ENCODE measurements around the gene RIN1. TPM values are rescaled to one million over a fixed set of nuclear protein-coding genes. Genes with fewer than 3 reads are reported as not detected.

RIN1 gene
- total RNA-seq, 3 donors from 2014 or later (not counting 1 experiment from before 2014, with no cell fraction given) = 1.3 to 7.9 (median 2.5) TPM

- Mint-ChIP-seq H3K27me3 (ENCODE audit: low read depth in 2 of 2) (peaks cover 0 to 16% of the 10 kb centered on the region in 2 donors), H3K4me3 (no peak overlapping the region), H3K27ac (no peak overlapping the region), H3K4me1 (peaks cover 35 to 55% of the 10 kb centered on the region in 2 donors), H3K36me3 (no peaks in the 10 kb centered on the region), H3K9me3 (no peaks in the 10 kb centered on the region)
- Histone ChIP-seq H3K9me3 (ENCODE audit: control insufficient read depth, insufficient read depth, low read length) (no peaks in the 10 kb centered on the region), H3K27me3 (ENCODE audit: control insufficient read depth, insufficient read depth, low read length) (no peaks in the 10 kb centered on the region), H3K36me3 (ENCODE audit: control insufficient read depth, insufficient read depth, low read length) (peaks cover 49% of the 10 kb centered on the region), H3K4me3 (ENCODE audit: low read length) (no peak overlapping the region), H3K27ac (ENCODE audit: low read length) (no peak overlapping the region), H3K4me1 (ENCODE audit: control insufficient read depth, insufficient read depth, low read length) (peaks cover 39% of the 10 kb centered on the region)
- 85% methylated on average over 14 of the region's 14 CpGs for WGBS (ENCODE audit: insufficient coverage)
- DNase-seq (peak in 1 of 2 donors; percentile 2), ATAC-seq (no peak)
- intact Hi-C loops (cut with micrococcal nuclease) = loop anchor here (10.0 kb wide), 1 partner anchor 1255 kb away; the partner anchor contains the start of genes CDCA5 and ZFPL1
- TF ChIP-seq CTCF (IDR thresholded peaks at IDR 0.05) = no peak
These were observed 3.7 kb upstream of the RIN1 start for GRCh38 chr11:66339686-66340483.

GRCh38 chr11:66339162-66339675 lies 3.0 kb upstream of the RIN1 start:
- 96% methylated on average over 6 of the region's 6 CpGs for WGBS (ENCODE audit: insufficient coverage)
- Histone ChIP-seq H3K36me3 (ENCODE audit: control insufficient read depth, insufficient read depth, low read length) (peaks cover 49% of the 10 kb centered on the region), H3K27ac (ENCODE audit: low read length) (no peak overlapping the region), H3K9me3 (ENCODE audit: control insufficient read depth, insufficient read depth, low read length) (no peaks in the 10 kb centered on the region), H3K4me3 (ENCODE audit: low read length) (no peak overlapping the region), H3K27me3 (ENCODE audit: control insufficient read depth, insufficient read depth, low read length) (no peaks in the 10 kb centered on the region), H3K4me1 (ENCODE audit: control insufficient read depth, insufficient read depth, low read length) (peaks cover 34% of the 10 kb centered on the region)
- no peak for TF ChIP-seq CTCF (IDR thresholded peaks at IDR 0.05)
- intact Hi-C loops (cut with micrococcal nuclease) = no loop called here
- ATAC-seq = no peak
- Mint-ChIP-seq H3K4me3 (no peak overlapping the region), H3K27ac (peak overlapping the region in 1 of 2 donors; percentile 65), H3K4me1 (peaks cover 28 to 48% of the 10 kb centered on the region in 2 donors), H3K9me3 (no peaks in the 10 kb centered on the region), H3K36me3 (no peaks in the 10 kb centered on the region), H3K27me3 (ENCODE audit: low read depth in 2 of 2) (peaks cover 0 to 17% of the 10 kb centered on the region in 2 donors)
- DNase-seq = peak in 1 of 2 donors; percentile 2

GRCh38 chr11:66338276-66339161 lies 2.3 kb upstream of the RIN1 start:
- no peak for TF ChIP-seq CTCF (IDR thresholded peaks at IDR 0.05)
- Histone ChIP-seq H3K4me1 (ENCODE audit: control insufficient read depth, insufficient read depth, low read length) (peaks cover 28% of the 10 kb centered on the region), H3K27me3 (ENCODE audit: control insufficient read depth, insufficient read depth, low read length) (no peaks in the 10 kb centered on the region), H3K27ac (ENCODE audit: low read length) (no peak overlapping the region), H3K4me3 (ENCODE audit: low read length) (no peak overlapping the region), H3K9me3 (ENCODE audit: control insufficient read depth, insufficient read depth, low read length) (no peaks in the 10 kb centered on the region), H3K36me3 (ENCODE audit: control insufficient read depth, insufficient read depth, low read length) (peaks cover 49% of the 10 kb centered on the region)
- Mint-ChIP-seq H3K27ac (peak overlapping the region in 1 of 2 donors; percentile 65), H3K9me3 (no peaks in the 10 kb centered on the region), H3K27me3 (ENCODE audit: low read depth in 2 of 2) (peaks cover 0 to 19% of the 10 kb centered on the region in 2 donors), H3K4me3 (no peak overlapping the region), H3K36me3 (no peaks in the 10 kb centered on the region), H3K4me1 (peaks cover 21 to 41% of the 10 kb centered on the region in 2 donors)
- intact Hi-C loops (cut with micrococcal nuclease) = no loop called here
- DNase-seq (peak in 1 of 2 donors; percentile 5), ATAC-seq (no peak)
- 93% methylated on average over 16 of the region's 17 CpGs for WGBS (ENCODE audit: insufficient coverage)
